K562 treated with DMSO at 1 percent for 4 hours (cell line): ENCODE measurements around the gene OAT. TPM values are rescaled to one million over a fixed set of nuclear protein-coding genes. Genes with fewer than 3 reads are reported as not detected.

ENCODE experiments used
- total RNA-seq: library from RNA; unstranded; fragments of 300-600 nt; gene quantifications from 2 replicates; pipeline ENCODE4 v1.2.3, GENCODE V29; 2022; ENCODE audit not compliant: insufficient read depth

Gene OAT
- 83.4 and 99.9 TPM in 2 replicates for total RNA-seq

GRCh38 chr10:124418726-124419501 is at the start of gene OAT:
TSS of gene OAT (minus strand) at chr10:124418923. CDS start at chr10:124412171, 6,752 bp downstream.

GRCh38 chr10:124461642-124462347 is 43.1 kb upstream of the OAT start, which contains the start of gene LHPP:
TSS of gene LHPP (plus strand) at chr10:124461823. CDS start at chr10:124461863, 40 bp downstream.

GRCh38 chr10:124450012-124450782 is 31.5 kb upstream of the OAT start, which contains the start of gene NKX1-2:
TSS of gene NKX1-2 (minus strand) at chr10:124450035. CDS start at chr10:124449943, 92 bp downstream.

Other genes starting within 250 kb of the OAT start
- not detected in 2 replicates for gene NKX1-2, start 31.1 kb upstream of the OAT start, total RNA-seq
- 7.3 and 15.2 TPM in 2 replicates for gene LHPP, start 42.9 kb upstream of the OAT start, total RNA-seq